SHP77 (cell line): ENCODE measurements around the gene FGF11.

Source experiments
- DNase-seq, 2 experiments: peaks; one replicate each; lab custom pipeline; 2025; lab: John Stamatoyannopoulos, UW

FGF11 gene

GRCh38 chr17:7431231-7431630 lies 8.1 kb upstream of the FGF11 start:
- DNase-seq, result no peak

- DNase-seq, result no peak
These were observed 7.0 kb upstream of the FGF11 start for GRCh38 chr17:7432296-7432695.

GRCh38 chr17:7435676-7436555 lies 3.4 kb upstream of the FGF11 start:
- DNase-seq, result peak; percentile 59 to 73

- peak; percentile 84 to 89 for DNase-seq
These were observed 2.5 kb upstream of the FGF11 start for GRCh38 chr17:7436556-7437368.

GRCh38 chr17:7437369-7437863 lies 1.9 kb upstream of the FGF11 start:
- no peak for DNase-seq

GRCh38 chr17:7437950-7438614 lies 1.2 kb upstream of the FGF11 start:
- DNase-seq, result no peak

- DNase-seq, result no peak
These were observed 454 bp upstream of the FGF11 start for GRCh38 chr17:7438656-7439460.

- no peak for DNase-seq
These were observed 961 bp downstream of the FGF11 start for GRCh38 chr17:7440113-7440833.

- DNase-seq, result no peak
These were observed 1.5 kb downstream of the FGF11 start for GRCh38 chr17:7440834-7441195.

- no peak for DNase-seq
These were observed 2.0 kb downstream of the FGF11 start for GRCh38 chr17:7441266-7441665.

- DNase-seq, result no peak
These were observed 2.8 kb downstream of the FGF11 start for GRCh38 chr17:7442142-7442541.

GRCh38 chr17:7443499-7444485 lies 4.5 kb downstream of the FGF11 start:
- DNase-seq, result no peak

GRCh38 chr17:7444682-7445618 lies 5.6 kb downstream of the FGF11 start, which contains the start of gene CHRNB1:
Gene CHRNB1 (plus strand): TSS chr17:7445061. CDS start chr17:7445128, 67 bp downstream.
- DNase-seq, result peak; percentile 55 to 79

GRCh38 chr17:7445619-7445968 lies 6.3 kb downstream of the FGF11 start:
- DNase-seq, result peak; percentile 55 to 78

- DNase-seq, result no peak
These were observed 9.1 kb downstream of the FGF11 start for GRCh38 chr17:7448461-7448860.

- no peak for DNase-seq
These were observed 20.7 kb downstream of the FGF11 start for GRCh38 chr17:7459961-7460545.

GRCh38 chr17:7460850-7461660 lies 21.7 kb downstream of the FGF11 start:
- DNase-seq, result no peak
